ENCODE measurements around the gene HNF4A. TPM values are rescaled to one million over a fixed set of nuclear protein-coding genes. Genes with fewer than 3 reads are reported as not detected.
A peak's percentile ranks its signal among the peaks of the same experiment; 100 is the strongest.

HNF4A gene
- total and polyA plus RNA-seq, 2 of the 13 experiments (the other 11 are each of a cell fraction or from before 2014, with no cell fraction given): 80.9 to 169 TPM

DNA sequence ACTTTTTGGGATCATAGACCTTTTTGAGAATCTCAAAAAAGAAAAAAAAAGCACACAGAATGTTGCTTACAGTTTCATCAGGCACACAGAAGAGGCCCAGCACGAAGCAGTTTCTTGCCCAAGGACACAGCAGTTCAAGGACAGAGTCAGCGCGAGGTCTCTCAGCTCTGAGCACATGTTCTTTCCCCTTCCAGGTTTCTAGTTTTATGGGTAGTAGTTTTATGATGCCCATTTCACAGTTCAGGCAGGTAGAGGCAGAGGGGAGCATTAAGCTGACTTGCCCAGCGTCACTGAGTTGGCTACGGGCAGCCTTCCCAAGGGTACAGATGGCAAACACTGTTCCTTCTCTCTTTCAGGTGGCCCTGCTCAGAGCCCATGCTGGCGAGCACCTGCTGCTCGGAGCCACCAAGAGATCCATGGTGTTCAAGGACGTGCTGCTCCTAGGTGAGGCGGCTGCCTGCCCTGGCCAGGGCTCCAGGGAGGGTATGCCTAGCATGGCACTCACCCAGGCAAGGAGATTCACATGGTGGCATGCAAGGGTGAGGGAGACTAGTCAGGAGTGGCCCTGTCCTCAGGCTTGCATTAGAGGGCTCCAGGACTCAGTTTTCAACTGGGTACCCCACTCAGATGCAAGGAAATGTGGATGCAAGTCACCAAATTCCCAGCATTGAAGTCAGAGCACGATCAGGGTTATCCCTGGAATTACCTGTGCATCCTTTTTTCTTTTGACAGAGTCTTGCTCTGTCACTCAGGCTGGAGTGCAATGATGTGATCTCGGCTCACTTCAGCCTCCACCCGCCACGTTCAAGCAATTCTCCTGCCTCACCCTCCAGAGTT is 62.8 kb downstream of the HNF4A start (continued):
- TF ChIP-seq, protein P1, sequence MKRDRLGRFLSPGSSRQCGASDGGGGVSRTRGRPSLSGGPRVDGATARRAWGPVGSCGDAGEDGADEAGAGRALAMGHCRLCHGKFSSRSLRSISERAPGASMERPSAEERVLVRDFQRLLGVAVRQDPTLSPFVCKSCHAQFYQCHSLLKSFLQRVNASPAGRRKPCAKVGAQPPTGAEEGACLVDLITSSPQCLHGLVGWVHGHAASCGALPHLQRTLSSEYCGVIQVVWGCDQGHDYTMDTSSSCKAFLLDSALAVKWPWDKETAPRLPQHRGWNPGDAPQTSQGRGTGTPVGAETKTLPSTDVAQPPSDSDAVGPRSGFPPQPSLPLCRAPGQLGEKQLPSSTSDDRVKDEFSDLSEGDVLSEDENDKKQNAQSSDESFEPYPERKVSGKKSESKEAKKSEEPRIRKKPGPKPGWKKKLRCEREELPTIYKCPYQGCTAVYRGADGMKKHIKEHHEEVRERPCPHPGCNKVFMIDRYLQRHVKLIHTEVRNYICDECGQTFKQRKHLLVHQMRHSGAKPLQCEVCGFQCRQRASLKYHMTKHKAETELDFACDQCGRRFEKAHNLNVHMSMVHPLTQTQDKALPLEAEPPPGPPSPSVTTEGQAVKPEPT (CRISPR knock-in tag; IDR thresholded peaks at IDR 0.05; ENCODE audit: low read depth): 0 out of 2 replicates have a peak, but pooled peaks have one; percentile 63
- TF ChIP-seq MED8 (CRISPR knock-in tag; IDR thresholded peaks at IDR 0.05; ENCODE audit: insufficient replicate concordance) (peak; percentile 4), ARNT (IDR thresholded peaks at IDR 0.05) (no peak), RXRA (CRISPR knock-in tag; IDR thresholded peaks at IDR 0.05) (peak; percentile 50; the same call in 1 of the 2 replicates), CEBPB (IDR thresholded peaks at IDR 0.05; ENCODE audit: borderline replicate concordance, low read depth, low read length) (peak; percentile 87), ZNF160 (CRISPR knock-in tag; IDR thresholded peaks at IDR 0.05) (no peak), RAD21 (CRISPR knock-in tag; IDR thresholded peaks at IDR 0.05) (peak; percentile 38), GATAD2A (CRISPR knock-in tag; IDR thresholded peaks at IDR 0.05) (peak; percentile 96), ARHGAP35 (CRISPR knock-in tag; IDR thresholded peaks at IDR 0.05; ENCODE audit: borderline replicate concordance) (peak; percentile 61; the same call in 1 of the 2 replicates)
- TF ChIP-seq, protein P2, sequence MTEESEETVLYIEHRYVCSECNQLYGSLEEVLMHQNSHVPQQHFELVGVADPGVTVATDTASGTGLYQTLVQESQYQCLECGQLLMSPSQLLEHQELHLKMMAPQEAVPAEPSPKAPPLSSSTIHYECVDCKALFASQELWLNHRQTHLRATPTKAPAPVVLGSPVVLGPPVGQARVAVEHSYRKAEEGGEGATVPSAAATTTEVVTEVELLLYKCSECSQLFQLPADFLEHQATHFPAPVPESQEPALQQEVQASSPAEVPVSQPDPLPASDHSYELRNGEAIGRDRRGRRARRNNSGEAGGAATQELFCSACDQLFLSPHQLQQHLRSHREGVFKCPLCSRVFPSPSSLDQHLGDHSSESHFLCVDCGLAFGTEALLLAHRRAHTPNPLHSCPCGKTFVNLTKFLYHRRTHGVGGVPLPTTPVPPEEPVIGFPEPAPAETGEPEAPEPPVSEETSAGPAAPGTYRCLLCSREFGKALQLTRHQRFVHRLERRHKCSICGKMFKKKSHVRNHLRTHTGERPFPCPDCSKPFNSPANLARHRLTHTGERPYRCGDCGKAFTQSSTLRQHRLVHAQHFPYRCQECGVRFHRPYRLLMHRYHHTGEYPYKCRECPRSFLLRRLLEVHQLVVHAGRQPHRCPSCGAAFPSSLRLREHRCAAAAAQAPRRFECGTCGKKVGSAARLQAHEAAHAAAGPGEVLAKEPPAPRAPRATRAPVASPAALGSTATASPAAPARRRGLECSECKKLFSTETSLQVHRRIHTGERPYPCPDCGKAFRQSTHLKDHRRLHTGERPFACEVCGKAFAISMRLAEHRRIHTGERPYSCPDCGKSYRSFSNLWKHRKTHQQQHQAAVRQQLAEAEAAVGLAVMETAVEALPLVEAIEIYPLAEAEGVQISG (CRISPR knock-in tag; IDR thresholded peaks at IDR 0.05): peak; percentile 57
- TF ChIP-seq, protein P3, sequence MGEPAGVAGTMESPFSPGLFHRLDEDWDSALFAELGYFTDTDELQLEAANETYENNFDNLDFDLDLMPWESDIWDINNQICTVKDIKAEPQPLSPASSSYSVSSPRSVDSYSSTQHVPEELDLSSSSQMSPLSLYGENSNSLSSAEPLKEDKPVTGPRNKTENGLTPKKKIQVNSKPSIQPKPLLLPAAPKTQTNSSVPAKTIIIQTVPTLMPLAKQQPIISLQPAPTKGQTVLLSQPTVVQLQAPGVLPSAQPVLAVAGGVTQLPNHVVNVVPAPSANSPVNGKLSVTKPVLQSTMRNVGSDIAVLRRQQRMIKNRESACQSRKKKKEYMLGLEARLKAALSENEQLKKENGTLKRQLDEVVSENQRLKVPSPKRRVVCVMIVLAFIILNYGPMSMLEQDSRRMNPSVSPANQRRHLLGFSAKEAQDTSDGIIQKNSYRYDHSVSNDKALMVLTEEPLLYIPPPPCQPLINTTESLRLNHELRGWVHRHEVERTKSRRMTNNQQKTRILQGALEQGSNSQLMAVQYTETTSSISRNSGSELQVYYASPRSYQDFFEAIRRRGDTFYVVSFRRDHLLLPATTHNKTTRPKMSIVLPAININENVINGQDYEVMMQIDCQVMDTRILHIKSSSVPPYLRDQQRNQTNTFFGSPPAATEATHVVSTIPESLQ (CRISPR knock-in tag; conservative IDR thresholded peaks at IDR 0.05): no peak
- TF ChIP-seq, protein P4, sequence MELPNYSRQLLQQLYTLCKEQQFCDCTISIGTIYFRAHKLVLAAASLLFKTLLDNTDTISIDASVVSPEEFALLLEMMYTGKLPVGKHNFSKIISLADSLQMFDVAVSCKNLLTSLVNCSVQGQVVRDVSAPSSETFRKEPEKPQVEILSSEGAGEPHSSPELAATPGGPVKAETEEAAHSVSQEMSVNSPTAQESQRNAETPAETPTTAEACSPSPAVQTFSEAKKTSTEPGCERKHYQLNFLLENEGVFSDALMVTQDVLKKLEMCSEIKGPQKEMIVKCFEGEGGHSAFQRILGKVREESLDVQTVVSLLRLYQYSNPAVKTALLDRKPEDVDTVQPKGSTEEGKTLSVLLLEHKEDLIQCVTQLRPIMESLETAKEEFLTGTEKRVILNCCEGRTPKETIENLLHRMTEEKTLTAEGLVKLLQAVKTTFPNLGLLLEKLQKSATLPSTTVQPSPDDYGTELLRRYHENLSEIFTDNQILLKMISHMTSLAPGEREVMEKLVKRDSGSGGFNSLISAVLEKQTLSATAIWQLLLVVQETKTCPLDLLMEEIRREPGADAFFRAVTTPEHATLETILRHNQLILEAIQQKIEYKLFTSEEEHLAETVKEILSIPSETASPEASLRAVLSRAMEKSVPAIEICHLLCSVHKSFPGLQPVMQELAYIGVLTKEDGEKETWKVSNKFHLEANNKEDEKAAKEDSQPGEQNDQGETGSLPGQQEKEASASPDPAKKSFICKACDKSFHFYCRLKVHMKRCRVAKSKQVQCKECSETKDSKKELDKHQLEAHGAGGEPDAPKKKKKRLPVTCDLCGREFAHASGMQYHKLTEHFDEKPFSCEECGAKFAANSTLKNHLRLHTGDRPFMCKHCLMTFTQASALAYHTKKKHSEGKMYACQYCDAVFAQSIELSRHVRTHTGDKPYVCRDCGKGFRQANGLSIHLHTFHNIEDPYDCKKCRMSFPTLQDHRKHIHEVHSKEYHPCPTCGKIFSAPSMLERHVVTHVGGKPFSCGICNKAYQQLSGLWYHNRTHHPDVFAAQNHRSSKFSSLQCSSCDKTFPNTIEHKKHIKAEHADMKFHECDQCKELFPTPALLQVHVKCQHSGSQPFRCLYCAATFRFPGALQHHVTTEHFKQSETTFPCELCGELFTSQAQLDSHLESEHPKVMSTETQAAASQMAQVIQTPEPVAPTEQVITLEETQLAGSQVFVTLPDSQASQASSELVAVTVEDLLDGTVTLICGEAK (IDR thresholded peaks at IDR 0.05): no peak
- TF ChIP-seq, protein P4 (CRISPR knock-in tag; IDR thresholded peaks at IDR 0.05): peak; percentile 80
